IMR-90 (cell line): ENCODE results near the gene ZNF766. TPM values are rescaled to one million over a fixed set of nuclear protein-coding genes. Genes with fewer than 3 reads are reported as not detected.

Source experiments
- ATAC-seq: fragments of 200-7000 bp; cut with Tn5 transposase; 2 replicates; pipeline ENCODE4 v1.9.1; 2020; ENCODE audit warnings: low read depth, mild to moderate bottlenecking, moderate library complexity
- BruUV-seq: library from RNA; stranded (reverse); fragments of 400-500 nt; replicated peaks from 2 replicates; lab custom pipeline; 2021; lab: Mats Ljungman, UMichigan
- CTCF ChIA-PET: fragments of 300-600 bp; formaldehyde crosslinking; extraction: SDS; loops from one replicate; lab custom pipeline; 2021; ENCODE audit warnings: antibody characterized with exemption; lab: Yijun Ruan, JAX
- POLR2A ChIA-PET: fragments of 300-600 bp; sonication (Branson Sonifier 250); formaldehyde crosslinking; loops from one replicate; lab custom pipeline; 2022; ENCODE audit warnings: antibody characterized with exemption; ENCODE audit not compliant: unreplicated experiment; lab: Charles Lee
- DNase-seq: peaks from one replicate; pipeline ENCODE4 v3.0.0; 2013
- H2AFZ ChIP-seq: replicated peaks from 2 replicates; pipeline ENCODE3; 2013; ENCODE audit warnings: low read length, mild to moderate bottlenecking; ENCODE audit not compliant: poor library complexity
- H2AK5ac ChIP-seq: 2 replicates; pipeline ENCODE4 v1.6.1; 2013; ENCODE audit warnings: low read depth, low read length, inconsistent platforms
- H2AK9ac ChIP-seq: replicated peaks from 2 replicates; pipeline ENCODE3; 2013; ENCODE audit warnings: mild to moderate bottlenecking, low read depth, low read length, moderate library complexity; ENCODE audit not compliant: poor library complexity
- H2BK120ac ChIP-seq: 2 replicates; pipeline ENCODE4 v1.6.1; 2013; ENCODE audit warnings: low read depth, low read length, inconsistent platforms
- H2BK15ac ChIP-seq: 3 replicates; pipeline ENCODE4 v1.6.1; 2013; ENCODE audit warnings: low read depth, low read length, inconsistent platforms
- H2BK20ac ChIP-seq: 2 replicates; pipeline ENCODE4 v1.6.1; 2013; ENCODE audit warnings: low read depth, mild to moderate bottlenecking, inconsistent platforms, low read length, moderate library complexity
- H2BK5ac ChIP-seq: 2 replicates; pipeline ENCODE4 v1.6.1; 2013; ENCODE audit warnings: mild to moderate bottlenecking, low read depth, low read length, inconsistent platforms; ENCODE audit not compliant: poor library complexity, severe bottlenecking
- H3K14ac ChIP-seq: replicated peaks from 2 replicates; pipeline ENCODE4 v1.6.1; 2013; ENCODE audit warnings: low read depth, low read length, inconsistent platforms
- H3K18ac ChIP-seq: 2 replicates; pipeline ENCODE4 v1.6.1; 2013; ENCODE audit warnings: low read depth, low read length, control low read depth
- H3K23ac ChIP-seq: 2 replicates; pipeline ENCODE4 v1.6.1; 2013; ENCODE audit warnings: low read depth, low read length, inconsistent platforms
- H3K27ac ChIP-seq: 2 replicates; pipeline ENCODE4 v1.5.1; 2013; ENCODE audit warnings: mild to moderate bottlenecking, control low read depth, low read length; ENCODE audit not compliant: insufficient read depth
- H3K27me3 ChIP-seq: 2 replicates; pipeline ENCODE4 v1.6.1; 2013; ENCODE audit warnings: low read length; ENCODE audit not compliant: control insufficient read depth, insufficient read depth
- H3K36me3 ChIP-seq: 2 replicates; pipeline ENCODE4 v1.6.1; 2013; ENCODE audit warnings: low read length, mixed read lengths; ENCODE audit not compliant: control insufficient read depth, insufficient read depth
- H3K4ac ChIP-seq: 2 replicates; pipeline ENCODE4 v1.6.1; 2013; ENCODE audit warnings: low read depth, low read length, inconsistent platforms
- H3K4me1 ChIP-seq: 2 replicates; pipeline ENCODE4 v1.6.1; 2013; ENCODE audit warnings: low read length, mixed read lengths; ENCODE audit not compliant: control insufficient read depth, insufficient read depth
- H3K4me2 ChIP-seq: 2 replicates; pipeline ENCODE4 v1.6.1; 2013; ENCODE audit warnings: low read depth, mild to moderate bottlenecking, control low read depth, low read length, moderate library complexity
- H3K4me3 ChIP-seq: 2 replicates; pipeline ENCODE4 v1.5.1; 2013; ENCODE audit warnings: low read depth, mild to moderate bottlenecking, control low read depth, low read length, moderate library complexity; ENCODE audit not compliant: insufficient read depth
- H3K56ac ChIP-seq: 2 replicates; pipeline ENCODE4 v1.6.1; 2013; ENCODE audit warnings: low read length, inconsistent platforms; ENCODE audit not compliant: insufficient read depth; ENCODE audit errors: extremely low read depth
- H3K79me1 ChIP-seq, 2 experiments: 2 replicates each; pipeline ENCODE4 v1.6.1; 2013; ENCODE audit warnings: low read length in 2 of 2, inconsistent platforms in 1 of 2, low read depth in 1 of 2
- H3K9ac ChIP-seq: 2 replicates; pipeline ENCODE4 v1.6.1; 2013; ENCODE audit warnings: low read depth, low read length, control low read depth
- H3K9me1 ChIP-seq: 2 replicates; pipeline ENCODE4 v1.6.1; 2013; ENCODE audit warnings: low read length, inconsistent platforms; ENCODE audit not compliant: insufficient read depth
- H3K9me3 ChIP-seq: 2 replicates; pipeline ENCODE4 v1.6.1; 2013; ENCODE audit warnings: low read length; ENCODE audit not compliant: control insufficient read depth, insufficient read depth
- H4K20me1 ChIP-seq: 2 replicates; pipeline ENCODE4 v1.6.1; 2013; ENCODE audit warnings: low read length, inconsistent platforms; ENCODE audit not compliant: insufficient read depth
- H4K5ac ChIP-seq: 2 replicates; pipeline ENCODE4 v1.6.1; 2013; ENCODE audit warnings: mild to moderate bottlenecking, low read depth, low read length, control low read depth
- H4K8ac ChIP-seq, 2 experiments: 2 replicates each; pipeline ENCODE4 v1.6.1; 2013; ENCODE audit warnings: low read depth in 2 of 2, low read length in 2 of 2, control low read depth in 1 of 2, inconsistent platforms in 1 of 2
- H4K91ac ChIP-seq: 2 replicates; pipeline ENCODE4 v1.6.1; 2013; ENCODE audit warnings: low read depth, low read length, inconsistent platforms; ENCODE audit not compliant: insufficient read depth
- BHLHE40 ChIP-seq: fragments of 150-350 bp; IDR thresholded peaks from 2 replicates; pipeline ENCODE4 v1.6.1; 2016; ENCODE audit warnings: mild to moderate bottlenecking, low read depth, low read length
- CEBPB ChIP-seq: IDR thresholded peaks from 2 replicates; pipeline ENCODE4 v1.6.1; 2012; ENCODE audit warnings: low read depth, low read length, improper control_type of control experiment
- CHD1 ChIP-seq: IDR thresholded peaks from 2 replicates; pipeline ENCODE4 v1.6.1; 2012; ENCODE audit warnings: low read depth, low read length, improper control_type of control experiment
- CTCF ChIP-seq: conservative IDR thresholded peaks from 2 replicates; pipeline ENCODE4 v1.5.1; 2012; ENCODE audit warnings: mild to moderate bottlenecking, low read depth, low read length, improper control_type of control experiment
- FOS ChIP-seq: fragments of 150-350 bp; IDR thresholded peaks from 2 replicates; pipeline ENCODE4 v1.6.1; 2016; ENCODE audit warnings: low read depth, low read length
- MAFK ChIP-seq: IDR thresholded peaks from 2 replicates; pipeline ENCODE4 v1.6.1; 2012; ENCODE audit warnings: low read depth, low read length, improper control_type of control experiment
- MAZ ChIP-seq: IDR thresholded peaks from 2 replicates; pipeline ENCODE4 v1.6.1; 2012; ENCODE audit warnings: low read depth, mild to moderate bottlenecking, low read length, improper control_type of control experiment, moderate library complexity, borderline replicate concordance
- MXI1 ChIP-seq: IDR thresholded peaks from 2 replicates; pipeline ENCODE4 v1.6.1; 2012; ENCODE audit warnings: low read depth, mild to moderate bottlenecking, low read length, moderate library complexity, borderline replicate concordance
- NFE2L2 ChIP-seq: fragments of 150-350 bp; IDR thresholded peaks from 2 replicates; pipeline ENCODE4 v1.6.1; 2016; ENCODE audit warnings: low read depth, mild to moderate bottlenecking, low read length
- POLR2A ChIP-seq: IDR thresholded peaks from 2 replicates; pipeline ENCODE4 v1.6.1; 2012; ENCODE audit warnings: mild to moderate bottlenecking, low read depth, low read length
- RAD21 ChIP-seq: IDR thresholded peaks from 2 replicates; pipeline ENCODE4 v1.6.1; 2012; ENCODE audit warnings: low read length, improper control_type of control experiment
- RCOR1 ChIP-seq: IDR thresholded peaks from 2 replicates; pipeline ENCODE4 v1.6.1; 2012; ENCODE audit warnings: mild to moderate bottlenecking, low read length, improper control_type of control experiment; ENCODE audit not compliant: insufficient replicate concordance
- RFX5 ChIP-seq: IDR thresholded peaks from 2 replicates; pipeline ENCODE4 v1.8.0; 2012; ENCODE audit warnings: low read depth, mild to moderate bottlenecking, low read length, moderate library complexity
- SMC3 ChIP-seq: fragments of 150-350 bp; IDR thresholded peaks from 2 replicates; pipeline ENCODE4 v1.6.1; 2016; ENCODE audit warnings: low read depth, mild to moderate bottlenecking, antibody characterized with exemption, low read length, moderate library complexity
- USF2 ChIP-seq: fragments of 150-350 bp; IDR thresholded peaks from 2 replicates; pipeline ENCODE4 v1.6.1; 2017; ENCODE audit warnings: mild to moderate bottlenecking, antibody characterized with exemption, low read length, low read depth
- WGBS, 2 experiments: methylation state at CpG; one replicate each; pipeline versions ENCODE4 v1.1.5 to v1.1.7; 2013; ENCODE audit warnings: missing lambda C conversion rate in 2 of 2; ENCODE audit not compliant: insufficient read length in 1 of 2; ENCODE audit errors: extremely low coverage in 2 of 2; 5-methylcytosine and 5-hydroxymethylcytosine counted together
- dilution Hi-C: fragments of 300-500 bp; cut with HindIII; formaldehyde crosslinking; loops from one replicate; pipeline ENCODE4 v1.14.3; 2018; ENCODE audit warnings: low sequenced_read_pairs; ENCODE audit not compliant: unreplicated experiment
- in situ Hi-C: fragments of 300-500 bp; cut with MboI; formaldehyde crosslinking; loops from 3 replicates; pipeline ENCODE4 v1.14.3; 2019; ENCODE audit warnings: low sequenced_read_pairs, inconsistent platforms, mixed read lengths
- intact Hi-C: fragments of 100-400 bp; cut with micrococcal nuclease; formaldehyde crosslinking; loops from 2 replicates; pipeline ENCODE4 v1.10.0; 2022
- polyA plus RNA-seq, 3 experiments: library from polyadenylated mRNA; depleted of rRNA; stranded (reverse); fragments of >200 nt; gene quantifications; 2 replicates each; pipeline ENCODE4 v1.2.3, GENCODE V29; 2012; ENCODE audit warnings: low replicate concordance in 1 of 3
- total RNA-seq: library from RNA; depleted of rRNA; stranded (reverse); fragments of >200 nt; gene quantifications from 2 replicates; pipeline ENCODE4 v1.2.3, GENCODE V29; 2012
- TF ChIP-seq, protein P1 (sequence below): fragments of 150-350 bp; IDR thresholded peaks from 2 replicates; pipeline ENCODE4 v1.6.1; 2016; ENCODE audit warnings: low read depth, mild to moderate bottlenecking, low read length, moderate library complexity, borderline replicate concordance

ZNF766 gene
- total and polyA plus RNA-seq, 2 of the 4 experiments (the other 2 are of a cell fraction), result 4.9 to 20.4 TPM

- H3K9ac ChIP-seq, result no peak overlapping the region
- peak overlapping the region; percentile 42 for H3K4me2 ChIP-seq
- H2BK20ac ChIP-seq, result no peak overlapping the region
- no peak overlapping the region for H2BK120ac ChIP-seq
- 0 out of 2 replicates have a peak overlapping the region, but pooled peaks have one; percentile 15 for H3K14ac ChIP-seq
- peak overlapping the region; percentile 75 for H4K5ac ChIP-seq
- no peaks in the 10 kb centered on the region for H4K20me1 ChIP-seq
- H3K36me3 ChIP-seq, result peaks cover 3% of the 10 kb centered on the region
- H4K91ac ChIP-seq, result 0 out of 2 replicates have a peak overlapping the region, but pooled peaks have one; percentile 20
- no peaks in the 10 kb centered on the region for H3K27me3 ChIP-seq
- peak overlapping the region; percentile 86 for H3K4me3 ChIP-seq
- DNase-seq (no peak), ATAC-seq (peak; percentile 27)
- H2AK9ac ChIP-seq, result no peak overlapping the region
- intact Hi-C loops, result no loop called here
- H3K56ac ChIP-seq, result no peak overlapping the region
- in situ Hi-C loops, result no loop called here
- CTCF ChIA-PET, result no interaction called here
- no peak for TF ChIP-seq FOS
- TF ChIP-seq CHD1, result no peak
- TF ChIP-seq MAFK, result no peak
- no peak for TF ChIP-seq MAZ
- TF ChIP-seq NFE2L2, result no peak
- TF ChIP-seq RFX5, result no peak
- no peak for TF ChIP-seq RAD21
- no peak for TF ChIP-seq BHLHE40
- TF ChIP-seq USF2, result no peak
- TF ChIP-seq CTCF, result no peak
- TF ChIP-seq CEBPB, result no peak
- no peak for TF ChIP-seq RCOR1
- TF ChIP-seq POLR2A, result no peak
- TF ChIP-seq SMC3, result no peak
- TF ChIP-seq, protein P1, sequence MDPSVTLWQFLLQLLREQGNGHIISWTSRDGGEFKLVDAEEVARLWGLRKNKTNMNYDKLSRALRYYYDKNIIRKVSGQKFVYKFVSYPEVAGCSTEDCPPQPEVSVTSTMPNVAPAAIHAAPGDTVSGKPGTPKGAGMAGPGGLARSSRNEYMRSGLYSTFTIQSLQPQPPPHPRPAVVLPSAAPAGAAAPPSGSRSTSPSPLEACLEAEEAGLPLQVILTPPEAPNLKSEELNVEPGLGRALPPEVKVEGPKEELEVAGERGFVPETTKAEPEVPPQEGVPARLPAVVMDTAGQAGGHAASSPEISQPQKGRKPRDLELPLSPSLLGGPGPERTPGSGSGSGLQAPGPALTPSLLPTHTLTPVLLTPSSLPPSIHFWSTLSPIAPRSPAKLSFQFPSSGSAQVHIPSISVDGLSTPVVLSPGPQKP, result no peak
- no peak for TF ChIP-seq MXI1
- no peak overlapping the region for H2AK5ac ChIP-seq
- H3K18ac ChIP-seq, result no peak overlapping the region
- H3K4me1 ChIP-seq, result peaks cover 2% of the 10 kb centered on the region; the same call in 1 of the 2 replicates
- H3K9me3 ChIP-seq, result peaks cover 23% of the 10 kb centered on the region
- peaks cover 0 to 8% of the 10 kb centered on the region in 2 experiments; a peak in 1 of 4 replicates for H3K79me1 ChIP-seq
- no peaks in the 10 kb centered on the region for H3K9me1 ChIP-seq
- no peak overlapping the region for H3K23ac ChIP-seq
- no peak overlapping the region for H2BK5ac ChIP-seq
- 46% methylated on average over 3 of the region's 9 CpGs; no CpG with 5 or more reads in 1 of the 2 experiments for WGBS, 2 experiments
- peak overlapping the region; percentile 82 to 88; a peak in 3 of 4 replicates for H4K8ac ChIP-seq
- H2BK15ac ChIP-seq, result no peak overlapping the region
- H3K4ac ChIP-seq, result no peak overlapping the region
- dilution Hi-C loops, result no loop called here
- H2AFZ ChIP-seq, result peak overlapping the region; percentile 83
- peak overlapping the region; percentile 3; the same call in 1 of the 2 replicates for H3K27ac ChIP-seq
- POLR2A ChIA-PET, result no interaction called here
- no TSS peak for BruUV-seq
Observed at GRCh38 chr19:52335768-52336116, 66.4 kb downstream of the ZNF766 start.
